GM12878 (cell line): Measurements from ENCODE around the gene BAG5. TPM values are rescaled to one million over a fixed set of nuclear protein-coding genes. Genes with fewer than 3 reads are reported as not detected.
A peak's percentile ranks its signal among the peaks of the same experiment; 100 is the strongest.

ENCODE experiments used
- ATAC-seq: fragments of 200-7000 bp; cut with Tn5 transposase; 3 replicates; pipeline ENCODE4 v1.9.1; 2020; ENCODE audit warnings: mild to moderate bottlenecking, moderate library complexity
- BruUV-seq: library from RNA; stranded (reverse); fragments of 400-500 nt; replicated peaks from 2 replicates; lab custom pipeline; 2021; lab: Mats Ljungman, UMichigan
- CTCF ChIA-PET: fragments of 300-600 bp; sonication (Branson Sonifier 250); formaldehyde crosslinking; extraction: SDS; loops from one replicate; lab custom pipeline; 2021; ENCODE audit warnings: inconsistent platforms; lab: Yijun Ruan, JAX
- POLR2A ChIA-PET: fragments of 350-600 bp; formaldehyde crosslinking; extraction: SDS; loops from one replicate; lab custom pipeline; 2021; ENCODE audit warnings: inconsistent platforms; lab: Charles Lee
- RAD21 ChIA-PET: fragments of 300-600 bp; sonication (Branson Sonifier 250); formaldehyde crosslinking; loops from one replicate; lab custom pipeline; 2023; ENCODE audit warnings: antibody characterized with exemption; ENCODE audit not compliant: unreplicated experiment; lab: Charles Lee
- SMC1A ChIA-PET: fragments of 300-600 bp; sonication (Branson Sonifier 250); formaldehyde crosslinking; loops from one replicate; lab custom pipeline; 2023; ENCODE audit not compliant: unreplicated experiment, uncharacterized antibody; lab: Charles Lee
- DNase-seq: peaks from one replicate; pipeline ENCODE4 v3.0.0-alpha.2; 2011; ENCODE audit warnings: low read depth, low spot score
- FAIRE-seq: peaks from 3 replicates; lab custom pipeline; 2011; peaks lifted over from hg19 to GRCh38; lab: Jason Lieb, UNC
- H2AFZ ChIP-seq: 2 replicates; pipeline ENCODE4 v1.6.0; 2011; ENCODE audit warnings: low read depth, low read length, control low read depth; ENCODE audit not compliant: control insufficient read depth
- H3K27ac ChIP-seq: 2 replicates; pipeline ENCODE4 v1.5.1; 2011; ENCODE audit warnings: control low read depth; ENCODE audit not compliant: control insufficient read depth, insufficient read depth
- H3K27me3 ChIP-seq, 2 experiments: replicated peaks in 1 of 2; 2 replicates each; pipeline versions ENCODE4 v1.6.0 to v1.6.1; 2011; ENCODE audit warnings: low read length in 1 of 2; ENCODE audit not compliant: control insufficient read depth in 2 of 2, insufficient read depth in 2 of 2
- H3K36me3 ChIP-seq, 2 experiments: 2 replicates each; pipeline ENCODE4 v1.5.1; 2011; ENCODE audit warnings: low read length in 1 of 2; ENCODE audit not compliant: control insufficient read depth in 2 of 2, insufficient read depth in 2 of 2
- H3K4me1 ChIP-seq: 2 replicates; pipeline ENCODE4 v1.6.1; 2011; ENCODE audit warnings: mild to moderate bottlenecking, low read length, moderate library complexity, mixed read lengths; ENCODE audit not compliant: control insufficient read depth, insufficient read depth
- H3K4me2 ChIP-seq: 2 replicates; pipeline ENCODE4 v1.6.0; 2011; ENCODE audit warnings: control low read depth; ENCODE audit not compliant: control insufficient read depth, insufficient read depth
- H3K4me3 ChIP-seq: fragments of 200-600 bp; sonication (generic); 2 replicates; pipeline ENCODE4 v1.5.1; 2016
- H3K79me2 ChIP-seq: 2 replicates; pipeline ENCODE4 v1.6.0; 2011; ENCODE audit warnings: low read length; ENCODE audit not compliant: control insufficient read depth, insufficient read depth
- H3K9ac ChIP-seq: 2 replicates; pipeline ENCODE4 v1.8.0; 2011; ENCODE audit warnings: low read length, control low read depth, mixed read lengths; ENCODE audit not compliant: control insufficient read depth, insufficient read depth
- H3K9me3 ChIP-seq: replicated peaks from 3 replicates; pipeline ENCODE4 v1.5.1; 2011; ENCODE audit warnings: mild to moderate bottlenecking, low read length; ENCODE audit not compliant: control insufficient read depth, insufficient read depth
- H4K20me1 ChIP-seq: 2 replicates; pipeline ENCODE4 v1.6.0; 2011; ENCODE audit not compliant: control insufficient read depth, insufficient read depth
- MYB ChIP-seq: fragments of 150-350 bp; IDR thresholded peaks from 2 replicates; pipeline ENCODE4 v1.6.1; 2014; ENCODE audit warnings: mild to moderate bottlenecking, low read depth, low read length, borderline replicate concordance
- NFYB ChIP-seq: IDR thresholded peaks from 2 replicates; pipeline ENCODE4 v1.6.1; 2011; ENCODE audit warnings: low read depth, mild to moderate bottlenecking, low read length, improper control_type of control experiment, moderate library complexity; ENCODE audit not compliant: insufficient read depth
- PBX3 ChIP-seq: IDR thresholded peaks from 2 replicates; pipeline ENCODE4 v1.6.1; 2011; ENCODE audit warnings: mild to moderate bottlenecking, low read depth, low read length, moderate library complexity; ENCODE audit not compliant: insufficient replicate concordance
- PKNOX1 ChIP-seq: fragments of 450-650 bp; IDR thresholded peaks from 2 replicates; pipeline ENCODE4 v1.6.1; 2016; ENCODE audit warnings: mild to moderate bottlenecking
- POU2F2 ChIP-seq: IDR thresholded peaks from 3 replicates; pipeline ENCODE4 v1.6.1; 2011; ENCODE audit warnings: low read depth, mild to moderate bottlenecking, low read length, borderline replicate concordance
- SP1 ChIP-seq: IDR thresholded peaks from one replicate; pipeline ENCODE4 v1.6.1; 2011; ENCODE audit warnings: low read depth, low read length
- WGBS: methylation state at CpG from one replicate; pipeline ENCODE4 v1.1.6; 2016; ENCODE audit warnings: low lambda C conversion rate; ENCODE audit not compliant: insufficient replicate concordance, insufficient coverage; ENCODE audit errors: missing lambda C conversion rate; 5-methylcytosine and 5-hydroxymethylcytosine counted together
- in situ Hi-C: fragments of 300-500 bp; cut with MboI; formaldehyde crosslinking; loops from 9 replicates; pipeline ENCODE4 v1.14.3; 2018; ENCODE audit warnings: mixed read lengths
- intact Hi-C: fragments of 100-400 bp; cut with micrococcal nuclease; formaldehyde crosslinking; loops from one replicate; pipeline ENCODE4 v1.14.2; 2022; ENCODE audit not compliant: unreplicated experiment
- polyA plus RNA-seq, 11 experiments: library from polyadenylated mRNA; depleted of rRNA in 4 of 11; unstranded in 6 of 11; stranded (reverse) in 5 of 11; fragments of >200 nt; fragmentation: Nextera tagmentation in 4 of 11; fragmentation: Illumina TruSeq in 1 of 11; extraction: Ambion mirVana in 4 of 11; extraction: Trizol in 1 of 11; gene quantifications; 1 replicate in 1 of 11; 2 replicates in 10 of 11; pipeline versions ENCODE4 v1.2.1 to v1.2.3, GENCODE V29; 2011 to 2016; ENCODE audit warnings: inconsistent platforms in 2 of 11, missing spikeins in 2 of 11, low read depth in 1 of 11
- total RNA-seq, 4 experiments: library from RNA; depleted of rRNA in 3 of 4; stranded (reverse); fragments of >200 nt in 3 of 4; fragmentation: Illumina TruSeq in 1 of 4; extraction: Trizol in 1 of 4; gene quantifications; 2 replicates each; pipeline versions ENCODE4 v1.2.1 to v1.2.3, GENCODE V29; 2013 to 2021

Gene BAG5
- total and polyA plus RNA-seq, 10 of the 15 experiments (the other 5 are each of a cell fraction or from before 2014, with no cell fraction given), result 9.9 to 30.5 (median 20.1) TPM

- SMC1A ChIA-PET, result interaction anchor here (0.7 to 3.0 kb wide), 7 partner anchors 9 to 42 kb away, joined by 3 to 13 read pairs (median 3); partner anchors contain the start of gene TRMT61A
- BruUV-seq, result no TSS peak
- Histone ChIP-seq H3K27me3 (peaks cover 2% of the 10 kb centered on the region in 2 experiments; a peak in 2 of 4 replicates), H3K36me3 (no peaks in the 10 kb centered on the region), H3K4me1 (peaks cover 25% of the 10 kb centered on the region), H3K27ac (no peak overlapping the region)
- ATAC-seq (no peak), FAIRE-seq (no peak)
- TF ChIP-seq PKNOX1 (no peak), POU2F2 (0 out of 3 replicates have a peak, but pooled peaks have one; percentile 7), MYB (no peak), SP1 (no peak), NFYB (no peak), PBX3 (no peak)
- TF ChIP-seq, all 136 proteins: peak for 1
- Histone ChIP-seq H3K9me3 (no peaks in the 10 kb centered on the region; the same call in 2 of the 3 replicates), H2AFZ (no peak overlapping the region), H3K9ac (no peak overlapping the region), H3K79me2 (no peaks in the 10 kb centered on the region), H4K20me1 (no peaks in the 10 kb centered on the region), H3K4me2 (no peak overlapping the region), H3K4me3 (no peak overlapping the region; the same call in 1 of the 2 replicates)
- ChIA-PET POLR2A (interaction anchor here (0.5 kb wide), 1 partner anchor 12 kb away, joined by 3 read pairs; no protein-coding TSS in a partner anchor), RAD21 (interaction anchor here (1.0 to 2.2 kb wide), 6 partner anchors 9 to 223 kb away, joined by 3 to 25 read pairs (median 7); partner anchors contain the start of gene TRMT61A), CTCF (interaction anchor here (0.5 to 6.5 kb wide), 18 partner anchors 9 to 165 kb away, joined by 3 to 53 read pairs (median 3); partner anchors contain the start of gene TRMT61A)
- DNase-seq, result no peak
- in situ Hi-C loops, result loop anchor here (5.0 kb wide), 1 partner anchor 38 kb away; no protein-coding TSS in a partner anchor
- 28% methylated on average over 13 of the region's 13 CpGs for whole genome bisulfite sequencing
- intact Hi-C loops, result no loop called here
These were observed 43.2 kb downstream of the BAG5 start for GRCh38 chr14:103519043-103519836.
